Testis (tissue), 2 donors: Measurements from ENCODE around the gene KRTAP22-2.

Source experiments
- CTCF ChIP-seq, 3 experiments: fragments of 450-650 bp in 2 of 3; fragments of 200-600 bp in 1 of 3; sonication (generic) in 1 of 3; IDR thresholded peaks; one replicate each; pipeline ENCODE4 v1.5.1; 2016 to 2019; ENCODE audit warnings: antibody characterized with exemption in 3 of 3, mild to moderate bottlenecking in 2 of 3, moderate library complexity in 1 of 3
- POLR2A ChIP-seq: fragments of 450-650 bp; IDR thresholded peaks from one replicate; pipeline ENCODE4 v1.6.1; 2017; ENCODE audit warnings: antibody characterized with exemption, mild to moderate bottlenecking, moderate library complexity

GRCh38 chr21:30541764-30542163 lies 48.4 kb downstream of the KRTAP22-2 start, which contains the start of gene KRTAP19-6:
- TF ChIP-seq POLR2A (no peak), CTCF (IDR thresholded peaks at IDR 0.05) (no peak)
